Bronchial epithelial cell (primary cell): ENCODE measurements around the gene MYO1B. TPM values are rescaled to one million over a fixed set of nuclear protein-coding genes. Genes with fewer than 3 reads are reported as not detected.

Experiments used
- DNase-seq: peaks from one replicate; pipeline ENCODE4 v3.0.0-alpha.2; 2010; ENCODE audit warnings: low read depth
- FAIRE-seq: peaks from 2 replicates; lab custom pipeline; 2011; peaks lifted over from hg19 to GRCh38; lab: Jason Lieb, UNC
- H3K27me3 ChIP-seq: 2 replicates; pipeline ENCODE4 v1.5.1; 2011; ENCODE audit warnings: low read length; ENCODE audit not compliant: control insufficient read depth, insufficient read depth
- H3K36me3 ChIP-seq: 2 replicates; pipeline ENCODE4 v1.5.1; 2011; ENCODE audit warnings: low read length; ENCODE audit not compliant: control insufficient read depth, insufficient read depth
- H3K4me3 ChIP-seq: 2 replicates; pipeline ENCODE4 v1.5.1; 2011; ENCODE audit warnings: mild to moderate bottlenecking, low read depth, low read length, control low read depth
- CTCF ChIP-seq: IDR thresholded peaks from 2 replicates; pipeline ENCODE4 v1.5.1; 2011; ENCODE audit warnings: mild to moderate bottlenecking, moderate library complexity, low read length, control low read depth, inconsistent platforms; ENCODE audit not compliant: insufficient read depth, severe bottlenecking
- total RNA-seq: library from RNA; depleted of rRNA; stranded (reverse); fragments of >200 nt; gene quantifications from 2 replicates; pipeline ENCODE4 v1.2.1, GENCODE V29; 2014

MYO1B gene
- total RNA-seq, 1 donor from 2014 or later: 247 TPM

- peaks cover 2% of the 10 kb centered on the region for H3K36me3 ChIP-seq
- FAIRE-seq (peak; percentile 64), DNase-seq (peak; percentile 94)
- H3K27me3 ChIP-seq: no peaks in the 10 kb centered on the region
- no peak for TF ChIP-seq CTCF
- no peak overlapping the region for H3K4me3 ChIP-seq
Observed at GRCh38 chr2:191376981-191377629, 131.9 kb downstream of the MYO1B start.

- Histone ChIP-seq H3K36me3 (peaks cover 3% of the 10 kb centered on the region), H3K4me3 (no peak overlapping the region), H3K27me3 (no peaks in the 10 kb centered on the region)
- TF ChIP-seq CTCF: no peak
- FAIRE-seq (no peak), DNase-seq (no peak)
Observed at GRCh38 chr2:191379375-191379774, 134.2 kb downstream of the MYO1B start.

GRCh38 chr2:191382801-191383200, 137.6 kb downstream of the MYO1B start:
- H3K4me3 ChIP-seq: no peak overlapping the region
- no peak for TF ChIP-seq CTCF
- DNase-seq (peak; percentile 92), FAIRE-seq (peak; percentile 18)
- peaks cover 16% of the 10 kb centered on the region for H3K36me3 ChIP-seq
- H3K27me3 ChIP-seq: no peaks in the 10 kb centered on the region

- FAIRE-seq (no peak), DNase-seq (no peak)
- peaks cover 16% of the 10 kb centered on the region for H3K36me3 ChIP-seq
- TF ChIP-seq CTCF: no peak
- no peaks in the 10 kb centered on the region for H3K27me3 ChIP-seq
- no peak overlapping the region for H3K4me3 ChIP-seq
Observed at GRCh38 chr2:191383486-191383885, 138.3 kb downstream of the MYO1B start.

GRCh38 chr2:191384829-191385228, 139.6 kb downstream of the MYO1B start:
- Histone ChIP-seq H3K4me3 (no peak overlapping the region), H3K27me3 (no peaks in the 10 kb centered on the region), H3K36me3 (peaks cover 21% of the 10 kb centered on the region)
- no peak for TF ChIP-seq CTCF
- FAIRE-seq (no peak), DNase-seq (no peak)
